Measurements from ENCODE around the gene SPDYE6.
"Not testable (repeated sequence)": the region's sequence is repeated elsewhere in the genome, so short reads cannot be mapped to it uniquely, and the experiment has no call there.

Gene SPDYE6

GRCh38 chr7:102301367-102301766 is 54.9 kb downstream of the SPDYE6 start:
- H3K9ac ChIP-seq (ENCODE audit: low read depth, low read length); H3K9me3 ChIP-seq (ENCODE audit: control insufficient read depth, insufficient read depth, low read length); H3K27me3 ChIP-seq (ENCODE audit: control insufficient read depth, insufficient read depth, low read length); H3K4me3 ChIP-seq (ENCODE audit: low read depth, low read length); H3K36me3 ChIP-seq (ENCODE audit: control insufficient read depth, insufficient read depth, low read length); H3K27ac ChIP-seq (ENCODE audit: low read depth, low read length); H3K4me1 ChIP-seq (ENCODE audit: control insufficient read depth, insufficient read depth, low read length): not testable (repeated sequence)

GRCh38 chr7:102300643-102301221 is 55.5 kb downstream of the SPDYE6 start:
- H3K9me3 ChIP-seq (ENCODE audit: control insufficient read depth, insufficient read depth, low read length): no peaks in the 10 kb centered on the region
- no peak overlapping the region for H3K27ac ChIP-seq (ENCODE audit: low read depth, low read length)
- H3K4me3 ChIP-seq (ENCODE audit: low read depth, low read length): no peak overlapping the region
- H3K36me3 ChIP-seq (ENCODE audit: control insufficient read depth, insufficient read depth, low read length): no peaks in the 10 kb centered on the region; the same call in 1 of the 2 replicates
- H3K4me1 ChIP-seq (ENCODE audit: control insufficient read depth, insufficient read depth, low read length): peaks cover 6% of the 10 kb centered on the region
- H3K9ac ChIP-seq (ENCODE audit: low read depth, low read length): no peak overlapping the region
- H3K27me3 ChIP-seq (ENCODE audit: control insufficient read depth, insufficient read depth, low read length): no peaks in the 10 kb centered on the region

DNA sequence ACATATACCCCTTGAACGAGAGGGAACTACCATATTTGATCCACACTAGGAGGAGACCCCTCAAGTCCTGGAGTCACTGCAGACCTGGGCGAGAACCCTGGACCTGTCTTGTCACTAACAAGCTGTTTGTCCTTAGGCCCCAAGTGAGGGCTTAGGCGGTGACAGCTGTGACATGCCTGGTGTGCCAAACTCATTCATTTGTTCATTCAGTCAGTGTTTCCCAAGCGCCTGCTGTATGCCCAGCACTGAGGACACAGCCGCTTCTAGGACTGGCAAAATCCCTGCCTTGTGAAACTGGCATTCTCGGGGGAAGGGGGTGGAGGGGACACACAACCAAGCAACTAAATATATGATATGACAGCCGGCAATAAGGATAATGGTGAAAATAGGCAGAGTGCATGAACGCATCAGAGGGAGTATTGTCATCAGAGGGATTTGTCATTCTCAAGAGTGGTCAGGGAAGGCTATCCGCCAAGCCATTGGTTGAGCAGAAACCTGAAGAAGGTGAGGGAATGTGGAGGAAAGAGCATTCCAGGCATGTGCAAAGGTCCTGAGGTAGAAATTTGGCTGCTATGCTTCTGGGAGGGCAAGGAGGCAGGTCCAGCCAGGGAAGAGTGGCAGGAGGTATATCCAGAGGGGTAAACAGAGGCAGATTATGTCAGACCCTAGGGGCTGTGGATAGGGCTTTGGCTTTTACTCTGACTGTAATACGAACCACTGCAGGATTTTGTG is 58.6 kb downstream of the SPDYE6 start:
- no peak overlapping the region for H3K4me3 ChIP-seq (ENCODE audit: low read depth, low read length)
- no peaks in the 10 kb centered on the region for H3K27me3 ChIP-seq (ENCODE audit: control insufficient read depth, insufficient read depth, low read length)
- H3K4me1 ChIP-seq (ENCODE audit: control insufficient read depth, insufficient read depth, low read length): peaks cover 12% of the 10 kb centered on the region
- H3K9me3 ChIP-seq (ENCODE audit: control insufficient read depth, insufficient read depth, low read length): no peaks in the 10 kb centered on the region
- H3K36me3 ChIP-seq (ENCODE audit: control insufficient read depth, insufficient read depth, low read length): no peaks in the 10 kb centered on the region; the same call in 1 of the 2 replicates
- H3K9ac ChIP-seq (ENCODE audit: low read depth, low read length): no peak overlapping the region
- no peak overlapping the region for H3K27ac ChIP-seq (ENCODE audit: low read depth, low read length)

DNA sequence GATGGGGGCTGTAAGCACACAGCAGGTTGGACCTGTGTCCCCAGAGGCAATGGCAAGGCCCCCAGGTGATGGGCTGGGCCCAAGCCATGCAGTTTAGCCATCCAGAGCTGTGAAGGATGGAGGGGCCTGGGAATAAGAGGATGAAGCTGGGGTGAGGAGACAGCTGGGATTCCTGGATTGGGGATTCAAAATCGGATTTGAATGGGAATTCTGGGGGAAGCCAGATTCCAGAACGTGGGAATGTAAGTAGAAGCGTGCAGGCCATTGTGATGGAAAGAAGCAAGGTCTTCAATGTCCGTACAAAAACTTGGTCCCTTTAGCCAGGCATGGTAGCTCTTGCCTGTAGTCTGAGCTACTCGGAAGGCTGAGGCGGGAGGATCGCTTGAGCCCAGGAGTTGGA is 59.7 kb downstream of the SPDYE6 start:
- H3K4me3 ChIP-seq (ENCODE audit: low read depth, low read length): no peak overlapping the region
- no peaks in the 10 kb centered on the region for H3K9me3 ChIP-seq (ENCODE audit: control insufficient read depth, insufficient read depth, low read length)
- H3K27ac ChIP-seq (ENCODE audit: low read depth, low read length): no peak overlapping the region
- H3K36me3 ChIP-seq (ENCODE audit: control insufficient read depth, insufficient read depth, low read length): no peaks in the 10 kb centered on the region
- no peaks in the 10 kb centered on the region for H3K27me3 ChIP-seq (ENCODE audit: control insufficient read depth, insufficient read depth, low read length)
- H3K9ac ChIP-seq (ENCODE audit: low read depth, low read length): no peak overlapping the region
- peaks cover 12% of the 10 kb centered on the region for H3K4me1 ChIP-seq (ENCODE audit: control insufficient read depth, insufficient read depth, low read length)

- H3K9ac ChIP-seq (ENCODE audit: low read depth, low read length): no peak overlapping the region
- no peak overlapping the region for H3K27ac ChIP-seq (ENCODE audit: low read depth, low read length)
- H3K4me1 ChIP-seq (ENCODE audit: control insufficient read depth, insufficient read depth, low read length): peaks cover 12% of the 10 kb centered on the region
- H3K4me3 ChIP-seq (ENCODE audit: low read depth, low read length): no peak overlapping the region
- H3K36me3 ChIP-seq (ENCODE audit: control insufficient read depth, insufficient read depth, low read length): no peaks in the 10 kb centered on the region
- no peaks in the 10 kb centered on the region for H3K9me3 ChIP-seq (ENCODE audit: control insufficient read depth, insufficient read depth, low read length)
- H3K27me3 ChIP-seq (ENCODE audit: control insufficient read depth, insufficient read depth, low read length): no peaks in the 10 kb centered on the region
These were observed 60.1 kb downstream of the SPDYE6 start for GRCh38 chr7:102296179-102296438.
